GM19467 (cell line): Measurements from ENCODE around the gene RTKN2.

Experiments used
- ATAC-seq: cut with Tn5 transposase; IDR thresholded peaks from one replicate; pipeline ENCODE4 v1.9.1; 2021; ENCODE audit warnings: mild to moderate bottlenecking, moderate library complexity; ENCODE audit not compliant: unreplicated experiment

Gene RTKN2

GRCh38 chr10:62180677-62181076, 88.0 kb downstream of the RTKN2 start:
- ATAC-seq, result no peak

GRCh38 chr10:62178568-62178967, 90.1 kb downstream of the RTKN2 start:
- ATAC-seq, result no peak

GRCh38 chr10:62177111-62177510, 91.5 kb downstream of the RTKN2 start:
- ATAC-seq, result no peak

GRCh38 chr10:62175251-62175650, 93.4 kb downstream of the RTKN2 start:
- no peak for ATAC-seq

- no peak for ATAC-seq
These were observed 96.2 kb downstream of the RTKN2 start for GRCh38 chr10:62172465-62172864.

- no peak for ATAC-seq
These were observed 96.9 kb downstream of the RTKN2 start for GRCh38 chr10:62171791-62172190.

- no peak for ATAC-seq
These were observed 97.9 kb downstream of the RTKN2 start for GRCh38 chr10:62170732-62171131.

GRCh38 chr10:62166331-62167131, 102.1 kb downstream of the RTKN2 start:
- peak; percentile 98 for ATAC-seq

GRCh38 chr10:62165803-62166202, 102.8 kb downstream of the RTKN2 start:
- ATAC-seq, result no peak

- ATAC-seq, result no peak
These were observed 105.6 kb downstream of the RTKN2 start for GRCh38 chr10:62163024-62163423.

GRCh38 chr10:62162261-62162981, 106.2 kb downstream of the RTKN2 start:
- ATAC-seq, result no peak

- no peak for ATAC-seq
These were observed 109.3 kb downstream of the RTKN2 start for GRCh38 chr10:62159351-62159750.

GRCh38 chr10:62157601-62158000, 111.0 kb downstream of the RTKN2 start:
- ATAC-seq, result no peak

GRCh38 chr10:62155054-62155680, 113.5 kb downstream of the RTKN2 start:
- no peak for ATAC-seq

GRCh38 chr10:62154231-62154630, 114.4 kb downstream of the RTKN2 start:
- no peak for ATAC-seq

- ATAC-seq, result no peak
These were observed 115.5 kb downstream of the RTKN2 start for GRCh38 chr10:62153191-62153590.

GRCh38 chr10:62149621-62150020, 119.0 kb downstream of the RTKN2 start:
- ATAC-seq, result no peak

GRCh38 chr10:62148155-62148554, 120.5 kb downstream of the RTKN2 start:
- no peak for ATAC-seq

GRCh38 chr10:62147425-62147824, 121.2 kb downstream of the RTKN2 start:
- no peak for ATAC-seq

- no peak for ATAC-seq
These were observed 131.7 kb downstream of the RTKN2 start for GRCh38 chr10:62136931-62137330.

- peak; percentile 93 for ATAC-seq
These were observed 135.0 kb downstream of the RTKN2 start for GRCh38 chr10:62133618-62134017.
